ENCODE measurements around the gene SMAD3.

Gene SMAD3

DNA sequence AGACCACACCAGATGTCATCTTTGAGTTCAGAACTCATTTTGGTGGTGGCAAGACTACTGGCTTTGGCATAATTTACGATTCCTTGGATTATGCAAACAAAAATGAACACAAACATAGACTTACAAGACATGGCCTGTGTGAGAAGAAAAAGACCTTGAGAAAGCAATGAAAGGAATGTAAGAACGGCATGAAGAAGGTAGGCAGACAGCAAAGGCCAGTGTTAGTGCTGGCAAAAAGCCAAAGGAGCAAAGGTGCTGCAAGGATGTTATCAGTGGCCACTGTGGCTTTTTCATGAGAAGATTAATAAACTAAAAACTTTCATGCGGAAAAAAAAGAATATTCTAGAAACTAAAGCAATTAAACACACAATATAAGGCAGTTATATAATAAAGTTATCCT lies 167.2 kb downstream of the SMAD3 start:
- no peak overlapping the region for H3K4me3 ChIP-seq (ENCODE audit: low read length)
- TF ChIP-seq, protein P1, sequence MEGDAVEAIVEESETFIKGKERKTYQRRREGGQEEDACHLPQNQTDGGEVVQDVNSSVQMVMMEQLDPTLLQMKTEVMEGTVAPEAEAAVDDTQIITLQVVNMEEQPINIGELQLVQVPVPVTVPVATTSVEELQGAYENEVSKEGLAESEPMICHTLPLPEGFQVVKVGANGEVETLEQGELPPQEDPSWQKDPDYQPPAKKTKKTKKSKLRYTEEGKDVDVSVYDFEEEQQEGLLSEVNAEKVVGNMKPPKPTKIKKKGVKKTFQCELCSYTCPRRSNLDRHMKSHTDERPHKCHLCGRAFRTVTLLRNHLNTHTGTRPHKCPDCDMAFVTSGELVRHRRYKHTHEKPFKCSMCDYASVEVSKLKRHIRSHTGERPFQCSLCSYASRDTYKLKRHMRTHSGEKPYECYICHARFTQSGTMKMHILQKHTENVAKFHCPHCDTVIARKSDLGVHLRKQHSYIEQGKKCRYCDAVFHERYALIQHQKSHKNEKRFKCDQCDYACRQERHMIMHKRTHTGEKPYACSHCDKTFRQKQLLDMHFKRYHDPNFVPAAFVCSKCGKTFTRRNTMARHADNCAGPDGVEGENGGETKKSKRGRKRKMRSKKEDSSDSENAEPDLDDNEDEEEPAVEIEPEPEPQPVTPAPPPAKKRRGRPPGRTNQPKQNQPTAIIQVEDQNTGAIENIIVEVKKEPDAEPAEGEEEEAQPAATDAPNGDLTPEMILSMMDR (conservative IDR thresholded peaks at IDR 0.05; ENCODE audit: low read length): no peak
- no peak for DNase-seq (ENCODE audit: low read depth)

DNA sequence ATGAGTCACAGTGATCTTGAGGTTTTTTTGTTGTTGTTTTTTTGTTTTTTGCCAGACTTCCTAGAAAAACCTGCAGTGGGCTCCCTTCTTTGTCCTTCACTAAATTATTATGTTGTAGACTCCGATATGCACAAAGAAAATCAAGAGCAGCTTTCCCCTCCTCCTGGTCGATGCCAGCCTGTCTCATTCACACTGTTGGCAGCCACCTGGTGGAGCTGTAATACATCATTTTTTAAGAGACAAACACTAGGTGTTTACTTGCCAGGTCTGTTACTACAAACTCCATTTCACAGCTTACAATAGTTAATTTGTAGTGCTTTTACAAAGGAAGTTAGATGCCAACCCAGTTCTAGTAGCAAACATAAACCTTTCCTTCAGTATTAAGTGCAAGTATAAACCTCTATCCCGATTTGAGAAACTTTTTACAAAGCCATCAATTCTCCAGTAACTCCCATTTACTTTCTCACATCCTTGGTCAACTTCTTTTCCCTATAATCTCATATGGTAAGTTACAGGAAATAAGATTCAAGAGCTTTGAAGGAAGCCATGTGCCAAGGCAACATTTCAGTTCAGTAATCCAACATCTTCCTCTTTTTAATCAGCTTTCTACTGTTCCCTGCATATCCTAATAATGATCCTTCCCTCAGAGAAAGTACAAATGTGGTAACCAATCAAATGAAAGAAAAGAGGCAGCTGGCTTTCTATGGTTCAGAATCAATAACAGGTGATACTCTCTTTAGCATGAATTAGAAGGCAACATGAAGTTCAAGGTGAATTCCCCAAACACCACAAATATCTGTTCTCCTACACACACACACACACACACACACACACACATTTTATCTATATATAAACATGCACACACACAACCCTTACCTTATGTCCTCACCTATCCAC lies 175.1 kb downstream of the SMAD3 start:
- DNase-seq (ENCODE audit: low read depth): no peak
- TF ChIP-seq, protein P1 (conservative IDR thresholded peaks at IDR 0.05; ENCODE audit: low read length): no peak
- no peak overlapping the region for H3K4me3 ChIP-seq (ENCODE audit: low read length)

DNA sequence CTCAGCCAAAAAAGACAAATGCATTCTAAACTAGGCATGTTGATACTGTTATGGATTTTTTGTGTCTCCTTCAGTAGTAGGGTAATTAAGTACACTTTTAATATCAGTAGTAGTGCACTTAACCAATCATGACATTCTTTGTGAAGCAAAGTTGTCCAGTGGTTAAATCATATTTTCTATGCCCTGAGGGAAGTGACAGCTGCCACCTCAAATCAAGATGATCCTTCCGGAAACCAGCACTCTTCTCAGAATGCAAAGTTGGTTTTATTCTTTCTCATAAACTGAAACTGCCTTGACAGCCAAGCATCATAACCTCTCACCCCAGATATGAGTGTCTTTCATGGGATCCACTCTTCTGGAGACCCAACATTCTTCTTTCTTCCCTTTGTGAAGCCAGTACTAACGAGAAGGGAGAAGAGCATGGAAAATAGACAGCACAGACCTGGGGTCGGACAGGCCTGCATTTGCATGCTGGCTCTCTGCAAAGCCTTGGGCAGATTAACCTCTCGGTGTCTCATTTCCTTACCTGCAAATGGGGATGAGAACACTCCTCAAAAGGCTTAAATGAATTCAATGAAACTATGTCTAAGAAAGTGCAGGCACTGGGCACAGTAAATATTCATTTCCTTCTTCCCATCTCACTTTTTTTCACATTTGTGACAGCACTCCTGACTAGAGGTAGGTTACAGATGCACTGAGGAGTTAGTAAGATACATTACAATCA lies 175.9 kb downstream of the SMAD3 start:
- TF ChIP-seq, protein P1 (conservative IDR thresholded peaks at IDR 0.05; ENCODE audit: low read length): no peak

DNA sequence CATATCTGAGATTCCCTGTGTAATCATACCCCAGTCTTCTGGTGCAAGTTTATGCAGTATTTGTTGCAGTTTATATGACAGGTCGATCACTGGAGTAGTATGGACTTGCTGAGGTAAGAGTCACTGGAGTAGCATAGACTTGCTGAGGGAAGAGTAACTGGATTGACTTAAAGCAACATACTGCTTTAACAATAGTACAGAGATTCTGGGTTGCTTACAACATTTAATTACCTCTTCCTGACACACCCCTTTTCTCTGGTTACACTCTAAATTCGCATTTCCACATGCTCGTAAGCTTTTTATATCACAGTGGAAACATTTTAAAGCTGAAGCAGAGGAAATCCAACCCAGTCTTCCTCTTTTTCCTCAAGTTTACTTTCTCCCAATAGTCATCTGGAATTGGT lies 177.3 kb downstream of the SMAD3 start:
- DNase-seq (ENCODE audit: low read depth): peak; percentile 33
- TF ChIP-seq, protein P1 (conservative IDR thresholded peaks at IDR 0.05; ENCODE audit: low read length): no peak
- H3K4me3 ChIP-seq (ENCODE audit: low read length): no peak overlapping the region

More for the DNA sequence above, 175.9 kb downstream of the SMAD3 start:
- H3K4me3 ChIP-seq (ENCODE audit: low read length): no peak overlapping the region
- no peak for DNase-seq (ENCODE audit: low read depth)
